Large intestine (tissue), 3 donors: Measurements from ENCODE around the gene GUCD1. TPM values are rescaled to one million over a fixed set of nuclear protein-coding genes. Genes with fewer than 3 reads are reported as not detected.

ENCODE experiments used
- DNase-seq, 2 donors: peaks; one replicate each; pipeline versions ENCODE4 v3.0.0 to v3.0.0-alpha.2; 2013
- H3K27ac ChIP-seq: one replicate; pipeline ENCODE4 v1.5.1; 2013; ENCODE audit warnings: low read length
- H3K27me3 ChIP-seq: 2 replicates; pipeline ENCODE4 v1.6.1; 2013; ENCODE audit warnings: low read length; ENCODE audit not compliant: control insufficient read depth, insufficient read depth
- H3K36me3 ChIP-seq: 2 replicates; pipeline ENCODE4 v1.6.1; 2013; ENCODE audit warnings: low read length; ENCODE audit not compliant: control insufficient read depth, insufficient read depth
- H3K4me1 ChIP-seq: one replicate; pipeline ENCODE4 v1.6.1; 2013; ENCODE audit warnings: low read length; ENCODE audit not compliant: control insufficient read depth, insufficient read depth
- H3K4me3 ChIP-seq: one replicate; pipeline ENCODE4 v1.5.1; 2013; ENCODE audit warnings: low read length
- H3K9me3 ChIP-seq: one replicate; pipeline ENCODE4 v1.6.1; 2013; ENCODE audit warnings: mild to moderate bottlenecking, low read depth, low read length, moderate library complexity; ENCODE audit not compliant: control insufficient read depth
- WGBS: methylation state at CpG from one replicate; pipeline ENCODE4 v1.1.5; 2013; ENCODE audit warnings: low lambda C conversion rate; ENCODE audit not compliant: insufficient coverage; 5-methylcytosine and 5-hydroxymethylcytosine counted together
- polyA plus RNA-seq: library from polyadenylated mRNA; unstranded; fragments of 120-200 nt; gene quantifications from one replicate; pipeline ENCODE4 v1.2.1, GENCODE V29; 2013

GUCD1 gene
- polyA plus RNA-seq, 1 donor, result 140 TPM

DNA sequence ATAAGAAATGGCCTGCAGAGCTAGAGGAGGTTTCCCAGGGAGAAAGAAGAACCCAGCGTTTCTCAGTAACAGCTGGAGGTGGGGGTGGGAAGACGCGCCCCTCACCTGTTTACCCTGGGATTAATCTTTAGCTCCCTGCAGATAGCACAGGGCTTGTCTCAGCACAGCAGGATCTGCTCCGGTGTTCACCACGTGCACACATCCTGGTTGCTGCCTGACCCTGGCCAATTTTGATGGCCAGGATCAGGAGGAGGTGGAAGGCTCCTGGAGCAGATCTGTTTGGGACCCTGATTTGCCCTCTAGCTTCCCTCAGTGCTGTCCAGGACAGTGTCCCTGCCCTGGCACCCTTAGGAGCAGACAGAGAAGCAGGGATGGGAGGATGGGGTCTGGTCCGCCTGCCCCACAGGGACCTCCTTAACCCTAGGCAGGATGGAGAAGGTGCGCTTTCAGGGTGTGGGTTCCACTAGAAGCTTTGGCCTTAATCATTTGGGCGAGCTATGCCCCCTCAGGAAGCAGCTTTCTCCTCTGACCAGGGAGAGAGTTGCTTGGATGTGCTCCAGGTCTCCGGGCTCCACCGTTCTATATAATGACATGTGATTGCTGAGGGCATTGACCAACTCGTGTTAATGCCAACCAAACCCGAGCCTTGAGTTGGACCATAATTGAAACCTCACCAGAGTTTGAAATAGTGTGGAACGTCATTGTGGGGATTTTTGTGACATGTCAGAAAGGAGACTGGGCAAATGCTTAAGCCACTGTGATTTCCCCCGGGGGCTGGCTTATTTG lies 40.5 kb downstream of the GUCD1 start:
- Histone ChIP-seq H3K4me3 (no peak overlapping the region), H3K27me3 (no peaks in the 10 kb centered on the region), H3K36me3 (no peaks in the 10 kb centered on the region), H3K9me3 (no peaks in the 10 kb centered on the region), H3K4me1 (peaks cover 59% of the 10 kb centered on the region), H3K27ac (peak overlapping the region; percentile 87)
- WGBS, result no CpG with 5 or more reads among the region's 14 CpGs
- peak; percentile 85 to 90 for DNase-seq

GRCh38 chr22:24513378-24514240 lies 41.3 kb downstream of the GUCD1 start:
- no peaks in the 10 kb centered on the region for H3K9me3 ChIP-seq
- no peak overlapping the region for H3K4me3 ChIP-seq
- no peaks in the 10 kb centered on the region for H3K27me3 ChIP-seq
- no peak for DNase-seq
- no CpG with 5 or more reads among the region's 9 CpGs for WGBS
- H3K27ac ChIP-seq, result peak overlapping the region; percentile 87
- H3K4me1 ChIP-seq, result peaks cover 67% of the 10 kb centered on the region
- H3K36me3 ChIP-seq, result no peaks in the 10 kb centered on the region

DNA sequence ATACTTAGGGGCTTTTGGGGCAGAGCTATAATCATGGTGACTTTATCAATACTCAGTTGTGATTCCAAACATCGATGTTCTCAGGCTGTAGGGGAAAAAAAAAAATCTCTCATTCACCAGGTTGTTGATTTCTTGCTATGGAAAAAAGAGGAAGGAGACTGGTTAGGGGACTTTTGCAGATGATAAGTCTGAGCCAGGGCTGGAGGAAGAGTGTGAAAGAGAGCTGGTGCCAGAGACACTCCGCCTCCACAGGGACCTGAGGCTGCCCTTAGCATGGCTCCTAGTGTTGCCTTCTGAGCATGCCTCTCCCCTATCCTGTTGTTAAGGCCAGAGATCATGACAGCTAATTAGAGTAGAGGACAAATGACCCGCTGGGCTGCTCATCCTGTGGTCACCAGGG lies 42.9 kb downstream of the GUCD1 start:
- Histone ChIP-seq H3K4me3 (no peak overlapping the region), H3K36me3 (no peaks in the 10 kb centered on the region), H3K27ac (no peak overlapping the region), H3K4me1 (peaks cover 71% of the 10 kb centered on the region), H3K9me3 (no peaks in the 10 kb centered on the region), H3K27me3 (no peaks in the 10 kb centered on the region)
- DNase-seq, result no peak
- WGBS, result no CpG with 5 or more reads among the region's 3 CpGs

DNA sequence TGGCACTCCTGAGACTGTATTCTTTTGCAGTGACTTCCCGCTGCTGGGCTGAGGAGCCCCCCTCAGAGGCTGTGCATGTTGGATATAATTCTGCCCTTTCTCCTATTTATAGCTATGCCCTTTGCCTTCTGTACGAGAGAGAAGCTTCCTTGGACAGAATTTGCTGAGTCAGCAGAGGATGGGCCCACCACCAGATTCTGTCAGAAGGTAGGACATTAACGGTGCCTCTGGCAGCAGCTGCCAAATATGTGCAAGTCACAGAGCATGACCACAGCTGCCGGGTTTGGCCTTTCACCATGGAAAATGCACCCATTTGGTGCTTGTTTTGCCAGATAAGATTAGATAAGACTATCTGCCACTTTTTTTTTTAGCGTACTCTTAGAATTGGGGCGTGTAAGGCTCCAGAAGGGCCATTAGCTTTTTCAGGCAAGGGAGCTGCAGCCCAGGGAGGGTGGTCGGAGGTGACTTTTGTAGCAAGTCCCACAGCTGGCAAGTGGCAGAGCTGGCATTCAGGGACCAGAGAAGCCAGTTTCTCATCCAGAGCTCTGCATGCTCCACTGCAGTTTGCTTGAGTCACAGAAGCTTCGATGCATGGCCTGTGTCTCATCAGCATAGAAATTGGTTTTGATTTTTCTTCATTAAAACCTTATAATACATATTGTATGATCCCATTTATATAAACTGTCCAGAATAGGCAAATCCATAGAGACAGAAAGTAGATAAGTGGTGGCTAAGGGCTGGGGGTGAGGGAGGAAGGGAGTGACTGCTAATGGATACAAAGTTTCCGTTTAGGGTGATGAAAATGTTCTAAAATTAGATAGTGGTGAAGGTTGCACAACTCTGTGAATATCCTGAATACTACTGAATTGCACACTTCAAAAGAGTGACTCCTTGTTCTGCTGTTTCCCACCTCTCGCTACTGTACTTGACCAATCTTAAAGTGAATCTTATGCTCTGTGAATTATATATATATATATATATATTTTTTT lies 44.0 kb downstream of the GUCD1 start:
- Histone ChIP-seq H3K27ac (peak overlapping the region; percentile 59), H3K4me3 (no peak overlapping the region), H3K27me3 (no peaks in the 10 kb centered on the region), H3K4me1 (peaks cover 78% of the 10 kb centered on the region), H3K9me3 (no peaks in the 10 kb centered on the region), H3K36me3 (no peaks in the 10 kb centered on the region)
- peak; percentile 69 to 83 for DNase-seq
- WGBS, result no CpG with 5 or more reads among the region's 10 CpGs

- Histone ChIP-seq H3K27me3 (no peaks in the 10 kb centered on the region), H3K4me3 (no peak overlapping the region), H3K27ac (peak overlapping the region; percentile 89), H3K9me3 (no peaks in the 10 kb centered on the region), H3K36me3 (no peaks in the 10 kb centered on the region), H3K4me1 (peaks cover 70% of the 10 kb centered on the region)
- DNase-seq, result no peak
- WGBS, result no CpG with 5 or more reads among the region's 7 CpGs
Measured at GRCh38 chr22:24507716-24508115, 47.2 kb downstream of the GUCD1 start.

DNA sequence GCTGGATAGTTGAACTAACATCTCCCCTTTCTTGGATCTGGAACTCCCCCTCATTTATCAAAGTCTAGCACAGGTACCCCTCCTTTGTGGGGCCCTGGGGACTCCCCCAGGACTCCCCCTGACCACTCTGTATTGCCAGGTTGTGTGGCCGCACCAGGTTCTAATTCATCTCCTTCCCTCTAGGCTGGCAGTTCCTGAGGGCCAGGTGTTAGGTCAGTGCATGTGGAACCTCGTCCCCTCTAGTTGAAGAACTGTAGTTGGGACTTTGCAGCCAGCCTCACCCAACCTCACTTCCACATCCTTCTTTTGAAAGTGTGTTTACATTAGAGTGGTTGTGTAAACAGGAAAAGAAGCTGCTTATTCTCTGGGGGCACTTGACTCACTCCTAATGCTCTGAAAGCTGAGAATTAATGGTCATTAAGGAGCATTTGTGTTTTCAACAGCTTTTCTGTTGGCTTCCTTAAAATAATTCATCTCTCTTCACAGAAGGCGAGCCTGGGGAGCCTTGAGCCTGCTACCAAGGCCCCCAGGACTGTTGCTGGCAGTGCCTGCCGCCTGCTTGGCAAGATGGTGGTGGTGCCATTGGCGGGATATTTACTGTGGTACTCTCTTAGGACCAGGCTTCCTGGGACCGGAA lies 48.0 kb downstream of the GUCD1 start:
- H3K27me3 ChIP-seq, result no peaks in the 10 kb centered on the region
- H3K4me3 ChIP-seq, result no peak overlapping the region
- H3K9me3 ChIP-seq, result no peaks in the 10 kb centered on the region
- no peaks in the 10 kb centered on the region for H3K36me3 ChIP-seq
- no CpG with 5 or more reads among the region's 6 CpGs for WGBS
- H3K27ac ChIP-seq, result peak overlapping the region; percentile 89
- H3K4me1 ChIP-seq, result peaks cover 72% of the 10 kb centered on the region
- DNase-seq, result peak in 1 of 2 donors; percentile 79

- H3K36me3 ChIP-seq, result no peaks in the 10 kb centered on the region
- no peaks in the 10 kb centered on the region for H3K9me3 ChIP-seq
- H3K27ac ChIP-seq, result peak overlapping the region; percentile 89
- peaks cover 76% of the 10 kb centered on the region for H3K4me1 ChIP-seq
- no peaks in the 10 kb centered on the region for H3K27me3 ChIP-seq
- WGBS, result 100% methylated on average over 1 of the region's 3 CpGs
- peak in 1 of 2 donors; percentile 56 for DNase-seq
- H3K4me3 ChIP-seq, result no peak overlapping the region
Measured at GRCh38 chr22:24504956-24505736, 49.8 kb downstream of the GUCD1 start.

DNA sequence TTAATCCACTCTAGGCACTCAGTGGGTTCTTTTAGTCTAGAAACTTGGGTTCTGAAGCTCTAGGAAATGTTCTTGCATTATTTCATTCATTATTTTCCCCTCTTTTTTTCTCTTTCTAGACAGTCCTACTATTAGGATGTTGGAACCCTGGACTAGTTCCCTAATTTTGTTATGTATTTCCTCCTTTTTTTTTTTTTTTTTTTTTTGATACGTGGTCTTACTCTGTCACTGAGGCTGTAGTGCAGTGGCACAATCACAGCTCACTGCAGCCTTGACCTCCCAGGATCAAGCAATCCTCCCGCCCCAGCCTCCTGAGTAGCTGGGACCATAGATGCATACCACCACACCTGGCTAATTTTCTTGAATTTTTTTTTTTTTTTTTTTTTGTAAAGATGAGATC lies 50.4 kb downstream of the GUCD1 start:
- Histone ChIP-seq H3K9me3 (no peaks in the 10 kb centered on the region), H3K27me3 (no peaks in the 10 kb centered on the region), H3K27ac (peak overlapping the region; percentile 89), H3K4me1 (peaks cover 76% of the 10 kb centered on the region), H3K36me3 (no peaks in the 10 kb centered on the region), H3K4me3 (no peak overlapping the region)
- no CpG with 5 or more reads among the region's 2 CpGs for WGBS
- no peak for DNase-seq

GRCh38 chr22:24503843-24504338 lies 51.0 kb downstream of the GUCD1 start:
- Histone ChIP-seq H3K36me3 (no peaks in the 10 kb centered on the region), H3K4me3 (no peak overlapping the region), H3K9me3 (no peaks in the 10 kb centered on the region), H3K27ac (no peak overlapping the region), H3K4me1 (peaks cover 75% of the 10 kb centered on the region), H3K27me3 (no peaks in the 10 kb centered on the region)
- no peak for DNase-seq
- WGBS, result 100% methylated on average over 1 of the region's 5 CpGs
